NT2/D1 (cell line): Measurements from ENCODE around the gene DCDC1.

ENCODE experiments used
- DNase-seq: peaks from one replicate; pipeline ENCODE4 v3.0.0-alpha.2; 2011; ENCODE audit warnings: low read depth, low spot score
- H3K27me3 ChIP-seq: 2 replicates; pipeline ENCODE4 v1.6.0; 2011; ENCODE audit warnings: mild to moderate bottlenecking; ENCODE audit not compliant: insufficient read length, insufficient read depth
- H3K36me3 ChIP-seq: 2 replicates; pipeline ENCODE4 v1.6.1; 2011; ENCODE audit warnings: mild to moderate bottlenecking, low read length, mixed read lengths; ENCODE audit not compliant: insufficient read depth, insufficient read length
- H3K4me1 ChIP-seq: 2 replicates; pipeline ENCODE4 v1.5.1; 2011; ENCODE audit not compliant: insufficient read depth, insufficient read length
- H3K4me3 ChIP-seq: 2 replicates; pipeline ENCODE4 v1.5.1; 2011; ENCODE audit warnings: low read depth; ENCODE audit not compliant: insufficient read length
- H3K9ac ChIP-seq: 2 replicates; pipeline ENCODE4 v1.6.0; 2011; ENCODE audit warnings: low read depth; ENCODE audit not compliant: insufficient read length
- H3K9me3 ChIP-seq: 2 replicates; pipeline ENCODE4 v1.5.1; 2011; ENCODE audit warnings: mild to moderate bottlenecking, low read length; ENCODE audit not compliant: insufficient read depth
- SUZ12 ChIP-seq: IDR thresholded peaks from 2 replicates; pipeline ENCODE4 v1.6.1; 2011; ENCODE audit not compliant: insufficient read length, insufficient read depth; ENCODE audit errors: extremely low read depth
- YY1 ChIP-seq: IDR thresholded peaks from 2 replicates; pipeline ENCODE4 v1.6.1; 2011; ENCODE audit not compliant: insufficient read length, insufficient read depth
- ZNF274 ChIP-seq: IDR thresholded peaks from 2 replicates; pipeline ENCODE4 v1.6.1; 2011; ENCODE audit warnings: mild to moderate bottlenecking, low read depth, low read length

DCDC1 gene

DNA sequence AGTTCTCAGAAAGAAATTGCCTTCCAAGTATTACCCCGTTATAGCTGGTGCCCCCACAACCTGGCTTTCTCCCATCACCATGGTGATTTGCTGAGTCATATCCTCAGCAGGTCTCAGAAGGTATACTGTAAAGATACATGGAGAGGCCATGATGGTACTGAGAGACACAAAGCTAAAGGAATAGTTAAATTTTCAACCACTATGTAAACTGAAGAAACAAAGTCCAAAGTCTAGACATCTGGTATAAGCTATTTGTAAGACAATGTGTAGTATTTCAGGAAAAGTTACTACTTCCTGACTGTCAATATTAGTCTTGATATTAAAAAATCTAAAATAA, 377.1 kb downstream of the DCDC1 start:
- H3K4me1 ChIP-seq, result no peaks in the 10 kb centered on the region
- no peak overlapping the region for H3K4me3 ChIP-seq
- TF ChIP-seq ZNF274 (no peak), YY1 (no peak), SUZ12 (no peak)
- no peak for DNase-seq
- H3K9me3 ChIP-seq, result no peaks in the 10 kb centered on the region
- H3K27me3 ChIP-seq, result no peaks in the 10 kb centered on the region
- H3K9ac ChIP-seq, result no peak overlapping the region
- no peaks in the 10 kb centered on the region for H3K36me3 ChIP-seq

DNA sequence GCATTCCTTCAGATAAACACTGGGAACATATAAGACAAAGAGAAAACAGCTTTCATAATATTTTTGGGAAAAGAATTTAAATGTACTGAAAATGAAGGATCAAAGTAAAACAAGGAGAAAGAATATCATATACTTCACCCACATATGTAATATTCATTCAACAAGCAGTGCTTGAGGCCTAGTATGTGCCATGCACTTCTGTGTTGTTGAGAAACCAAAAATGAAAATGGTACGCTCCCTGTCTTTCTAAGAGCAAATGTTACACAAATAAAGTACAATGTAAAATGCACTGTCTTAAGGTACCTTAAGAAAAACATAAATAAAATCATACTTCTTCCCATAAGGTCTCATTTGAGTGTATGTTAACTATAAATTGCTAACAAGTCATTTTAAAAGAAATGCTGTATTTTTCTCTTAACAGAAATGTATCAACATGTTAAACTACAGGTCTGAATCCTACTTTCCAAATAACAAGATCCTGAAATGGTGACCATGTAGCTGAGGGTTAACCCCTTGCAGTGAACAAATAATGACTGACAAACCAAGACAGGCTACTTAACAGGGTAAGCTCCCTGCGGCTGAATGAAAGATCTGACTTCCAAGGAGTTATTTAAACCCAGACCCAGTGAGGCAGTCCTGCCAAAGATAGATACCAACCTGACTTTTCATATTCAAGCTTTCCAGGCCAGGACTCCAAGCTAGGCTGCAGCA, 377.6 kb downstream of the DCDC1 start:
- no peaks in the 10 kb centered on the region for H3K9me3 ChIP-seq
- no peak for TF ChIP-seq SUZ12
- TF ChIP-seq ZNF274, result no peak
- no peak for TF ChIP-seq YY1
- H3K4me3 ChIP-seq, result no peak overlapping the region
- no peak for DNase-seq
- no peaks in the 10 kb centered on the region for H3K27me3 ChIP-seq
- H3K9ac ChIP-seq, result no peak overlapping the region
- H3K4me1 ChIP-seq, result no peaks in the 10 kb centered on the region
- H3K36me3 ChIP-seq, result no peaks in the 10 kb centered on the region

DNA sequence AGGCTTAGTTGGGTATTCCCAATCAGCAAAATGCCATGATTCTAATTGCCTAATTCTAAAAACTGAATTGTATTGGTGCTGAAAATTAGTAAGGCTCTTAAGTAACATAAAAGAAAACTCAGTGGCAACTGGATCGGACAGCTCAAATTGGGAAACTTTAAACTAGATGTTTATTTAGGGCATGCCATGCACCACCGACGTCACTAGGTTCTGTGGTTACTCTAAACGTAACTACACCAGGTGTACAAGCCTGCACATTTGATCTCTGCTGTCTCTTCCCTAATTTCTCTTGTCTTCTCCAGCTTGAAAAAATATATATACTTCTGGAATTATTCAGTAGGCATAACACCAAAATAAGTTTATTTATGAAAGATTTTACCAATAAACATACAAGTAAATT, 378.2 kb downstream of the DCDC1 start:
- Histone ChIP-seq H3K9me3 (no peaks in the 10 kb centered on the region), H3K4me3 (no peak overlapping the region)

DNA sequence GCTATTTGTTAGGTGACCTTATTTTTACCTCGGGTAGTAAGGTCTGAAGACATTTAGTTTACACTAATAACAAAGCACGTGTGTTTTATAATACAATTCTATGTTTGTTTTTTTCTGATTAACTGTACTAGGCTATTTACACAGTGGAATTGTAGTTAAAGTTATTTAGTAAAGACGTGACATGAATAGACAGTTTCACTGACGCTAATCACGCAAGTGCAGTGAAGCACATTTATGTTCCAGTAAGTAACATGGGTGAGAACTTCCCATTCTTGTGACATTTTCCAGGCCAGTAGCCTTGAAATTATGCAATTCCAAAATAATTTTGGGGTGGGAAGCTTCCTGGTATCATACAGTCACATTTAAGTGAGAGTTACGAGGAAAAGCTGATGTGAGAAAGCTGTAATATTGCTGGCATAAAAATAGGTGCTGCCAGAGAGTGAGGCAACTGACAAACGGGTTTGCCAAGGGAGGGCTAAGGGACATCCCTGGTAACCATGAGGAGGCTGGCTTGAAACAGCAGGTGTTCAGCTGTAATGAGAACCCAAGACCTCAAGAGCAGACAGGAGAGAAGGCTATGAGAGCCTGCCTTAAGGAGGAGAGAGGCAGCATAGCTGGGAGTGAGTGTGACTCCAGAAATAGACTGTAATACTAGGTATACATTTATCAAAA, 378.8 kb downstream of the DCDC1 start:
- no peaks in the 10 kb centered on the region for H3K4me1 ChIP-seq
- H3K36me3 ChIP-seq, result no peaks in the 10 kb centered on the region
- H3K9ac ChIP-seq, result no peak overlapping the region
- DNase-seq, result no peak
- TF ChIP-seq ZNF274 (no peak), YY1 (no peak), SUZ12 (no peak)
- no peak overlapping the region for H3K4me3 ChIP-seq
- no peaks in the 10 kb centered on the region for H3K27me3 ChIP-seq
- H3K9me3 ChIP-seq, result no peaks in the 10 kb centered on the region

More for the DNA sequence above, 378.2 kb downstream of the DCDC1 start:
- TF ChIP-seq SUZ12 (no peak), YY1 (no peak), ZNF274 (no peak)
- Histone ChIP-seq H3K9ac (no peak overlapping the region), H3K36me3 (no peaks in the 10 kb centered on the region), H3K4me1 (no peaks in the 10 kb centered on the region), H3K27me3 (no peaks in the 10 kb centered on the region)
- DNase-seq, result no peak

DNA sequence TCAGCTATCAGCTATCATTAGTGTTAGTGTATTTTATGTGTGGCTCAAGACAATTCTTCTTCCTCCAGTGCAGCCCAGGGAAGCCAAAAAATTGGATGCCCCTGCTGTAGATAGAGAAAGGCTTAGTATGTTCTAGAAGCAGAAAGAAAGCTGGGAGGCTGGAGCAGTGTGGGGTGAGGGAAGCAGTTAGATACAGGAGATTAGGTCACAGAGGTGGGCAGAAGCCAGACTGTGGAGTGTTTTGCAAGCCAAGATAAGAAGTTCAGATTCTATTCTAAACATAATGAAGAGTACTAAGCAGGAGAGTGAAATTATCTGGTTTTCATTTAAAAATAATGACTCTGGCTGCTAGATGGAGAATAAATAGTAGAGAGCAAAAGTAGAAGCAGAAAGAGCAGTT, 381.7 kb downstream of the DCDC1 start:
- no peak for TF ChIP-seq ZNF274
- TF ChIP-seq SUZ12, result no peak
- no peak for TF ChIP-seq YY1
- Histone ChIP-seq H3K36me3 (no peaks in the 10 kb centered on the region), H3K4me3 (no peak overlapping the region), H3K4me1 (no peaks in the 10 kb centered on the region), H3K9ac (no peak overlapping the region), H3K9me3 (no peaks in the 10 kb centered on the region), H3K27me3 (no peaks in the 10 kb centered on the region)
- no peak for DNase-seq

DNA sequence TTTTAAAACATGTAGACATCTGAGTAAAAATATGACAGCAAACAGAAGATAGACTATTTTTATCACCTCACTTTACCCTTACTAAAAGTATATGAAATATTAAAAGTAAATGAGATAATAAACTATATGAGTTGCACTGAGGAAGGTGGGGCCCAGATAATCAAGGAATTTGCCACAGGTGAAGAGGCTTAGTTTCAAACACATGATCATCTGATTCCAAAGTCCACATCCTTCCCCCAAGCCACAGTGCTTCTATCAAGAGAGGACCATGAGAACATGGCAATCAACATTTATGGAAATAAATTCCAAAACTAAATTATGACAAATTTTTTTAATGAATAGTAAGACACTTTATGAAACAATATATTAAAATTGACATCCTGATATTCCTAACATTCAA, 384.0 kb downstream of the DCDC1 start:
- H3K4me3 ChIP-seq, result no peak overlapping the region
- no peak for DNase-seq
- no peaks in the 10 kb centered on the region for H3K27me3 ChIP-seq
- no peaks in the 10 kb centered on the region for H3K9me3 ChIP-seq
- TF ChIP-seq YY1 (no peak), SUZ12 (no peak), ZNF274 (no peak)
- H3K36me3 ChIP-seq, result no peaks in the 10 kb centered on the region
- H3K9ac ChIP-seq, result no peak overlapping the region
- no peaks in the 10 kb centered on the region for H3K4me1 ChIP-seq

DNA sequence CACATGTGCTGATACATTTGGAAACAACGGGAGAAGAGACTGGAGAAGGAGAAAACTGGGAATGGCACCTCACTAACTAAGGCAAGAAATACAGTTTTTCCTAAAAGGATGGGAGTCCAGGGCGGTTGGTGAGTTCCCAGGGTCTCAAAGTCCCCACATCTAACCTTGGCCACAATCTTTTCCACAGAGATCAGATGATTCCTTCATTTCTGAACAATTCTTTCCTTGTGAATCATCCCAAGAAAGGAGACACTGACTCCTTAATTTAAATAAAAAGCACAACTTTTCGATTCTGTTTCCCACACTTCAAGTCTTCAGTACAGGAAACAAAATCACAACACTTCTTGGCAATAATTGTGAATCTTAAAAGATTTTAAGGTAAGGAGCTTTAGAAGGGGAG, 384.7 kb downstream of the DCDC1 start:
- no peak for DNase-seq
- Histone ChIP-seq H3K4me1 (no peaks in the 10 kb centered on the region), H3K36me3 (no peaks in the 10 kb centered on the region), H3K9ac (no peak overlapping the region), H3K27me3 (no peaks in the 10 kb centered on the region), H3K9me3 (no peaks in the 10 kb centered on the region), H3K4me3 (no peak overlapping the region)
- TF ChIP-seq SUZ12, result no peak
- no peak for TF ChIP-seq ZNF274
- no peak for TF ChIP-seq YY1
